K562 (cell line): Measurements from ENCODE around the gene ACTN4. TPM values are rescaled to one million over a fixed set of nuclear protein-coding genes. Genes with fewer than 3 reads are reported as not detected.

Experiments used
- ATAC-seq: fragments of 200-7000 bp; cut with Tn5 transposase; 3 replicates; pipeline ENCODE4 v1.9.1; 2020; ENCODE audit warnings: moderate library complexity
- BruUV-seq: library from RNA; stranded (reverse); fragments of 400-500 nt; replicated peaks from 2 replicates; lab custom pipeline; 2021; lab: Mats Ljungman, UMichigan
- CTCF ChIA-PET: fragments of 300-600 bp; formaldehyde crosslinking; extraction: SDS; loops from one replicate; lab custom pipeline; 2021; ENCODE audit warnings: low intra/inter-chr PET ratio; lab: Yijun Ruan, JAX
- POLR2A ChIA-PET: fragments of 300-600, 350-650 bp; sonication (Branson Sonifier 250); formaldehyde crosslinking; extraction: SDS; loops from one replicate; lab custom pipeline; 2021; ENCODE audit warnings: antibody characterized with exemption, inconsistent platforms; lab: Yijun Ruan, JAX
- DNase-seq, 4 experiments: peaks; one replicate each; pipeline versions ENCODE4 v3.0.0 to v3.0.0-alpha.2; 2011 to 2018; ENCODE audit warnings: low spot score in 3 of 4, mixed read lengths in 3 of 4; ENCODE audit errors: extremely low read depth in 1 of 4
- FAIRE-seq: peaks from 2 replicates; lab custom pipeline; 2011; peaks lifted over from hg19 to GRCh38; lab: Jason Lieb, UNC
- H2AFZ ChIP-seq: 2 replicates; pipeline ENCODE4 v1.6.0; 2011; ENCODE audit warnings: low read depth, low read length, control low read depth, inconsistent platforms
- H3K27ac ChIP-seq: fragments of 200-600 bp; 3 replicates; pipeline ENCODE4 v1.8.0; 2011; ENCODE audit warnings: low read depth, mild to moderate bottlenecking, control low read depth, inconsistent platforms, low read length, moderate library complexity, mixed read lengths; ENCODE audit errors: extremely low read depth
- H3K27me3 ChIP-seq, 2 experiments: fragments of 300-600 bp in 1 of 2; 2 replicates in 1 of 2; 3 replicates in 1 of 2; pipeline versions ENCODE4 v1.6.0 to v1.8.0; 2011; ENCODE audit warnings: inconsistent platforms in 2 of 2, low read length in 2 of 2, mild to moderate bottlenecking in 1 of 2, mixed read lengths in 1 of 2, moderate library complexity in 1 of 2; ENCODE audit not compliant: control insufficient read depth in 2 of 2, insufficient read depth in 2 of 2
- H3K36me3 ChIP-seq: fragments of 300-600 bp; 3 replicates; pipeline ENCODE4 v1.8.0; 2011; ENCODE audit warnings: mild to moderate bottlenecking, low read length, inconsistent platforms; ENCODE audit not compliant: control insufficient read depth, insufficient read depth
- H3K4me1 ChIP-seq, 2 experiments: fragments of 200-600 bp in 1 of 2; replicated peaks in 1 of 2; 2 replicates in 1 of 2; 3 replicates in 1 of 2; pipeline versions ENCODE4 v1.5.1 to v1.8.0; 2011; ENCODE audit warnings: inconsistent platforms in 2 of 2, low read length in 2 of 2, mild to moderate bottlenecking in 1 of 2, mixed read lengths in 1 of 2, moderate library complexity in 1 of 2; ENCODE audit not compliant: control insufficient read depth in 2 of 2, insufficient read depth in 2 of 2
- H3K4me2 ChIP-seq: 2 replicates; pipeline ENCODE4 v1.6.1; 2011; ENCODE audit warnings: low read length, control low read depth, inconsistent platforms, mixed read lengths; ENCODE audit not compliant: insufficient read depth
- H3K4me3 ChIP-seq: fragments of 200-600 bp; sonication (generic), shearing (Covaris generic); 2 replicates; pipeline ENCODE4 v1.5.1; 2016; ENCODE audit warnings: control low read depth, inconsistent platforms
- H3K79me2 ChIP-seq: fragments of 200-600 bp; 3 replicates; pipeline ENCODE4 v1.8.0; 2011; ENCODE audit warnings: low read length, inconsistent platforms; ENCODE audit not compliant: control insufficient read depth, insufficient read depth
- H3K9ac ChIP-seq, 2 experiments: 2 replicates each; pipeline versions ENCODE4 v1.6.0 to v1.6.1; 2011; ENCODE audit warnings: low read depth in 2 of 2, low read length in 2 of 2, control low read depth in 1 of 2, inconsistent platforms in 1 of 2, mild to moderate bottlenecking in 1 of 2, mixed read lengths in 1 of 2; ENCODE audit not compliant: insufficient read depth in 1 of 2
- H3K9me1 ChIP-seq: one replicate; pipeline ENCODE4 v1.6.0; 2011; ENCODE audit warnings: inconsistent platforms, mild to moderate bottlenecking, low read length, moderate library complexity; ENCODE audit not compliant: control insufficient read depth, insufficient read depth
- H3K9me3 ChIP-seq: replicated peaks from 2 replicates; pipeline ENCODE4 v1.5.1; 2011; ENCODE audit warnings: low read depth, low read length, inconsistent platforms; ENCODE audit not compliant: control insufficient read depth, insufficient read depth
- H4K20me1 ChIP-seq: replicated peaks from 2 replicates; pipeline ENCODE4 v1.6.1; 2011; ENCODE audit warnings: low read length, inconsistent platforms, mixed read lengths; ENCODE audit not compliant: control insufficient read depth, insufficient read depth
- ATF1 ChIP-seq, 2 experiments: fragments of 450-650 bp in 1 of 2; IDR thresholded peaks; 2 replicates each; pipeline ENCODE4 v1.6.1; 2016; ENCODE audit warnings: missing compliant biosample characterization in 1 of 2, missing genetic modification characterization in 1 of 2
- BHLHE40 ChIP-seq: IDR thresholded peaks from 2 replicates; pipeline ENCODE4 v1.6.1; 2011; ENCODE audit warnings: low read length, improper control_type of control experiment
- GABPA ChIP-seq: fragments of 200-800 bp; sonication (Bioruptor generic); conservative IDR thresholded peaks from 2 replicates; pipeline ENCODE4 v1.6.1; 2016; ENCODE audit warnings: low read depth, missing genetic modification characterization, missing compliant biosample characterization
- HDAC1 ChIP-seq, 2 experiments: fragments of 450-650 bp; IDR thresholded peaks; 2 replicates each; pipeline ENCODE4 v1.6.1; 2016 to 2017; ENCODE audit warnings: inconsistent platforms in 1 of 2, mild to moderate bottlenecking in 1 of 2, moderate library complexity in 1 of 2
- MLLT1 ChIP-seq, 2 experiments: fragments of 450-650 bp; IDR thresholded peaks; 2 replicates each; pipeline ENCODE4 v1.6.1; 2016
- PHB2 ChIP-seq: fragments of 450-650 bp; IDR thresholded peaks from 2 replicates; pipeline ENCODE4 v1.6.1; 2017; ENCODE audit warnings: low read depth
- ZBTB40 ChIP-seq, 2 experiments: fragments of 450-650 bp in 1 of 2; sonication (generic) in 1 of 2; formaldehyde crosslinking in 1 of 2; IDR thresholded peaks; 2 replicates each; pipeline versions ENCODE4 v1.7.1 to v1.9.0; 2016 to 2022; ENCODE audit warnings: inconsistent platforms in 1 of 2, mild to moderate bottlenecking in 1 of 2, missing genetic modification reagents in 1 of 2
- ZFP1 ChIP-seq: fragments of 450-650 bp; formaldehyde crosslinking; IDR thresholded peaks from 2 replicates; pipeline ENCODE4 v1.4.0; 2020; ENCODE audit warnings: mild to moderate bottlenecking, mixed read lengths
- WGBS: fragments of 100-300 bp; shearing (Covaris generic); methylation state at CpG from one replicate; pipeline ENCODE4 v1.1.6; 2016; ENCODE audit warnings: low coverage, mixed read lengths; ENCODE audit not compliant: insufficient coverage; ENCODE audit errors: missing lambda C conversion rate; 5-methylcytosine and 5-hydroxymethylcytosine counted together
- in situ Hi-C: fragments of 300-500 bp; cut with MboI; formaldehyde crosslinking; loops from 4 replicates; pipeline ENCODE4 v1.15.0; 2018; ENCODE audit warnings: inconsistent platforms, mixed read lengths
- intact Hi-C: fragments of 100-400 bp; cut with micrococcal nuclease; formaldehyde crosslinking; loops from 2 replicates; pipeline ENCODE4 v1.14.2; 2022
- polyA plus RNA-seq, 8 experiments: library from polyadenylated mRNA; depleted of rRNA in 4 of 8; stranded (reverse) in 5 of 8; unstranded in 3 of 8; fragments of >200 nt; fragmentation: Nextera tagmentation in 2 of 8; fragmentation: Illumina TruSeq in 1 of 8; extraction: Ambion mirVana in 2 of 8; extraction: Trizol in 1 of 8; gene quantifications; 2 replicates each; pipeline versions ENCODE4 v1.2.1 to v1.2.3, GENCODE V29; 2011 to 2014; ENCODE audit warnings: inconsistent platforms in 1 of 8, missing spikeins in 1 of 8
- total RNA-seq, 7 experiments: library from RNA; depleted of rRNA in 6 of 7; stranded (reverse); fragments of >200 nt in 6 of 7; fragmentation: Illumina TruSeq in 2 of 7; extraction: Trizol in 2 of 7; gene quantifications; 2 replicates each; pipeline versions ENCODE4 v1.2.1 to v1.2.3, GENCODE V29; 2011 to 2021; ENCODE audit warnings: low replicate concordance in 1 of 7

ACTN4 gene
- total and polyA plus RNA-seq, 9 of the 15 experiments (the other 6 are each of a cell fraction or from before 2014, with no cell fraction given): 3.1 to 385 (median 125) TPM

- in situ Hi-C loops: loop anchor here (10.0 kb wide), 1 partner anchor 385 kb away; no protein-coding TSS in a partner anchor
- peak overlapping the region; percentile 93 for H3K4me3 ChIP-seq
- peaks cover 34% of the 10 kb centered on the region for H3K79me2 ChIP-seq
- H4K20me1 ChIP-seq: peaks cover 4% of the 10 kb centered on the region; the same call in 1 of the 2 replicates
- BruUV-seq: TSS peak; percentile 65
- CTCF ChIA-PET: interaction anchor here (0.5 kb wide), 1 partner anchor 110 kb away, joined by 3 read pairs; no protein-coding TSS in a partner anchor
- peaks cover 47% of the 10 kb centered on the region for H3K36me3 ChIP-seq
- peak overlapping the region; percentile 83 for H2AFZ ChIP-seq
- no peaks in the 10 kb centered on the region for H3K27me3 ChIP-seq
- ATAC-seq (peak; percentile 6), FAIRE-seq (peak; percentile 26), DNase-seq (no peak)
- WGBS: 2% methylated on average over 18 of the region's 21 CpGs
- POLR2A ChIA-PET: interaction anchor here (0.6 to 1.4 kb wide), 9 partner anchors 9 to 906 kb away, joined by 3 to 13 read pairs (median 5); partner anchors contain the start of gene ACTN4
- H3K9me3 ChIP-seq: no peaks in the 10 kb centered on the region
- peak overlapping the region; percentile 98 to 99 for H3K9ac ChIP-seq
- H3K4me2 ChIP-seq: peak overlapping the region; percentile 99
- intact Hi-C loops: loop anchor here (2.0 to 5.0 kb wide), 2 partner anchors 62 to 75 kb away; no protein-coding TSS in a partner anchor
- H3K27ac ChIP-seq: peak overlapping the region; percentile 94
- H3K9me1 ChIP-seq: no peaks in the 10 kb centered on the region
- H3K4me1 ChIP-seq: peaks cover 13 to 23% of the 10 kb centered on the region in 2 experiments; a peak in 4 of 5 replicates
- TF ChIP-seq GABPA (peak; percentile 88), HDAC1 (IDR thresholded peaks at IDR 0.05) (peak in 1 of 2 experiments; percentile 38; a peak in 2 of 4 replicates), ZFP1 (CRISPR knock-in tag) (no peak), ATF1 (CRISPR knock-in tag; IDR thresholded peaks at IDR 0.05) (no peak), ATF1 (tag; IDR thresholded peaks at IDR 0.05) (peak; percentile 61; the same call in 1 of the 2 replicates), ZBTB40 (IDR thresholded peaks at IDR 0.05) (peak; percentile 12; the same call in 1 of the 2 replicates), ZBTB40 (CRISPR knock-in tag; IDR thresholded peaks at IDR 0.05) (no peak), PHB2 (0 out of 2 replicates have a peak, but pooled peaks have one; percentile 25), MLLT1 (IDR thresholded peaks at IDR 0.05) (peak in 1 of 2 experiments; percentile 39; a peak in 1 of 4 replicates), BHLHE40 (no peak)
Measured at GRCh38 chr19:38619361-38620174, 27.9 kb upstream of the ACTN4 start.
